Choroid plexus epithelial cell (primary cell): ENCODE results near the gene SLC29A2.
"Not testable (repeated sequence)": the region's sequence is repeated elsewhere in the genome, so short reads cannot be mapped to it uniquely, and the experiment has no call there.

Source experiments
- DNase-seq: peaks from one replicate; pipeline ENCODE4 v3.0.0-alpha.2; 2010; ENCODE audit warnings: low read depth
- H3K4me3 ChIP-seq: 2 replicates; pipeline ENCODE4 v1.5.1; 2011; ENCODE audit warnings: low read depth, mild to moderate bottlenecking, control low read depth, low read length, moderate library complexity
- CTCF ChIP-seq: conservative IDR thresholded peaks from 2 replicates; pipeline ENCODE4 v1.5.1; 2011; ENCODE audit warnings: low read depth, mild to moderate bottlenecking, control low read depth, inconsistent platforms, low read length, moderate library complexity

Gene SLC29A2

GRCh38 chr11:66408488-66409214, 37.1 kb upstream of the SLC29A2 start:
- peak; percentile 98 for TF ChIP-seq CTCF
- DNase-seq: peak; percentile 90
- H3K4me3 ChIP-seq: peak overlapping the region; percentile 39

GRCh38 chr11:66407651-66408050, 36.1 kb upstream of the SLC29A2 start:
- DNase-seq: no peak
- no peak overlapping the region for H3K4me3 ChIP-seq
- TF ChIP-seq CTCF: no peak

- DNase-seq: no peak
- TF ChIP-seq CTCF: no peak
- no peak overlapping the region for H3K4me3 ChIP-seq
Measured at GRCh38 chr11:66393954-66394353, 22.4 kb upstream of the SLC29A2 start.

DNA sequence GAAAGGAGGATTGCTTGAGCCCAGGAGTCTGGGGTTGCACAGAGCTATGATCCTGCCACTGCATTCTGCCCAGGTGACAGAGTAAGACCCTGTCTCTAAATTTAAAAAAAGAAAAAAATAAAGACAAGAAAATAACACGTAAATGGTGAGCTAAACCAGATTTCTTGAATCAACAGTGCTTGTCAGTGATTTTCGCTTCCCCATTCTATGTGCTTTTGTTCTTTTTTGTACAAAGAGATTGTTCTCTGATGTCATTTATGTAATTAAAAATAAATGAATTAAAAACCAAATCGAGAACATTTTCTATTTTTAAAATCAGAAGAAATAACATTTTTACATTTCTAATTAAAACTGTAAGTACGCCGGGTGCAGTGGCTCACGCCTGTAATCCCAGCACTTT, 19.8 kb upstream of the SLC29A2 start:
- TF ChIP-seq CTCF: no peak
- H3K4me3 ChIP-seq: no peak overlapping the region
- DNase-seq: no peak

GRCh38 chr11:66388780-66389386, 17.3 kb upstream of the SLC29A2 start:
- H3K4me3 ChIP-seq: no peak overlapping the region
- DNase-seq: peak; percentile 90
- peak; percentile 93 for TF ChIP-seq CTCF

GRCh38 chr11:66386171-66387069, 14.9 kb upstream of the SLC29A2 start:
- DNase-seq: peak; percentile 93
- H3K4me3 ChIP-seq: peak overlapping the region; percentile 39
- peak; percentile 96 for TF ChIP-seq CTCF

GRCh38 chr11:66384316-66384715, 12.8 kb upstream of the SLC29A2 start:
- H3K4me3 ChIP-seq, DNase-seq: not testable (repeated sequence)

DNA sequence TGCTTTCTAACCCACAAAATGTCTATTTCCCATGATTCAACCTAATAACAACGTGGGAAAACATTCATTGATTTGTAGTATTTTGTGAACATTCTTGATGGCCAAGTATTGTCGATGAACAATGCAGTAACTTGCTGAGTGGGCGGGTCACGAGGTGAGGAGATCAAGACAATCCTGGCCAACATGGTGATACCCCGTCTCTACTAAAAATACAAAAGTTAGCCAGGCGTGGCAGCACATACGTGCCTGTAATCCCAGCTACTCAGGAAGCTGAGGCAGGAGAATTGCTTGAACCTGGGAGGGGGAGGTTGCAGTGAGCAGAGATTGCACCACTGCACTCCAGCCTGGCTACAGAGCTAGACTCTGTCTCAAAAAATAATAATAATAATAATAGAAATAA, 8.7 kb upstream of the SLC29A2 start:
- not testable (repeated sequence) for H3K4me3 ChIP-seq, DNase-seq

DNA sequence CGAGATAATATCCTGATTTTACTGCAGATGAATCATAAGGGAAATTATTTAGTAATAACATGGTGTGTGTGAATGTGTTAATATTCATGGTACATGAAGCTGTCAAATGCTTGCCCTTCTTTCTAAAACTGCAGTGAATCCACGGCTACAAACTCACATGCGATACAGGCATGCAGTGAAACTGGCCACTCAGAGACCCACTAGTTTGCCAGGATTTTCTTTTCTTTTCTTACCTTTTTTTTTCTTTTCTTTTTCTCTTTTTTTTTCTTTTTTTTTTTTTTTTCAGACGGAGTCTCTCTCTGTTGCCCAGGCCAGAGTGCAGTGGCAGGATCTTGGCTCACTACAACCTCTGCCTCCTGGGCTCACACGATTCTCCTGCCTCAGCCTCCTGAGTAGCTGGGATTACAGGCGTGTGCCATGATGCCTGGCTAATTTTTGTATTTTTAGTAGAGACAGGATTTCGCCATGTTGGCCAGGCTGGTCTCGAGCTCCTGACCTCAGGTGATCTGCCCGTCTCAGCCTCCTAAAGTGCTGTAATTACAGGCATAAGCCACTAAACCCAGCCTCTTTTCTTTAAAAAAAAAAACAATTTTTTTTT, 2.2 kb upstream of the SLC29A2 start:
- not testable (repeated sequence) for DNase-seq, H3K4me3 ChIP-seq
